ENCODE results near the gene NMT2. TPM values are rescaled to one million over a fixed set of nuclear protein-coding genes. Genes with fewer than 3 reads are reported as not detected.

The NMT2 gene
- total RNA-seq, result 72.6 TPM

GRCh38 chr10:15168291-15168785 lies at the start of gene NMT2:
Gene NMT2, minus strand, starts transcription at chr10:15168693. Its CDS starts 81 bp downstream, at chr10:15168612.

GRCh38 chr10:15097011-15097812 lies 71.3 kb downstream of the NMT2 start, which contains the start of gene RPP38:
Gene RPP38, plus strand, starts transcription at chr10:15097355. Its CDS starts 5,960 bp downstream, at chr10:15103315.

GRCh38 chr10:15088428-15089261 lies 79.8 kb downstream of the NMT2 start, which contains the start of gene ACBD7:
Gene ACBD7, minus strand, starts transcription at chr10:15088776. Its CDS starts 48 bp downstream, at chr10:15088728.

Small RNA genes within 50 kb of the gene (small RNA-seq; reads per million reads assigned to genes)
- not detected for gene AL590365.1 (ENCODE audit: low replicate concordance)

Other genes with a start within 250 kb of the NMT2 start
- gene DCLRE1C, start 214.6 kb downstream of the NMT2 start, total RNA-seq, result 25.4 TPM
- gene MEIG1, start 209.3 kb downstream of the NMT2 start, total RNA-seq, result not detected
- not detected for gene OLAH, start 124.8 kb downstream of the NMT2 start, total RNA-seq
- 8.1 TPM for gene ACBD7, start 79.9 kb downstream of the NMT2 start, total RNA-seq
- gene RPP38, start 71.3 kb downstream of the NMT2 start, total RNA-seq, result 7.5 TPM
- 43.8 TPM for gene FAM171A1, start 202.6 kb upstream of the NMT2 start, total RNA-seq